Activated CD4-positive, CD25-positive, alpha-beta regulatory T cell treated with anti-CD3 and anti-CD28 coated beads, Interleukin-2, amount 50 U/mL, for 24 hours (primary cell): ENCODE data around the gene PNKP.
"Not testable (repeated sequence)": the region's sequence is repeated elsewhere in the genome, so short reads cannot be mapped to it uniquely, and the experiment has no call there.

Experiments used
- ATAC-seq, 2 donors: fragments of 150-1000 bp; cut with Tn5 transposase; one replicate each; pipeline ENCODE4 v1.10.0; 2021; ENCODE audit warnings: mild to moderate bottlenecking in 1 of 2, moderate library complexity in 1 of 2

PNKP gene

GRCh38 chr19:49840736-49841249 is 26.6 kb downstream of the PNKP start:
- no peak for ATAC-seq

- no peak for ATAC-seq
These were observed 27.1 kb downstream of the PNKP start for GRCh38 chr19:49840321-49840720.

- no peak for ATAC-seq
These were observed 27.7 kb downstream of the PNKP start for GRCh38 chr19:49839713-49840112.

GRCh38 chr19:49838885-49839588 is 28.3 kb downstream of the PNKP start:
- ATAC-seq, result no peak

- ATAC-seq, result no peak
These were observed 30.0 kb downstream of the PNKP start for GRCh38 chr19:49837425-49837824.

GRCh38 chr19:49837009-49837310 is 30.4 kb downstream of the PNKP start:
- ATAC-seq, result no peak

GRCh38 chr19:49836176-49837008 is 31.0 kb downstream of the PNKP start:
- no peak for ATAC-seq

GRCh38 chr19:49835562-49835961 is 31.8 kb downstream of the PNKP start:
- no peak for ATAC-seq

GRCh38 chr19:49833599-49833998 is 33.8 kb downstream of the PNKP start:
- ATAC-seq, result no peak

- no peak for ATAC-seq
These were observed 34.8 kb downstream of the PNKP start for GRCh38 chr19:49832556-49832955.

GRCh38 chr19:49831592-49831991 is 35.8 kb downstream of the PNKP start:
- ATAC-seq, result no peak

- no peak for ATAC-seq
These were observed 36.6 kb downstream of the PNKP start for GRCh38 chr19:49830766-49831165.

GRCh38 chr19:49829721-49830120 is 37.7 kb downstream of the PNKP start:
- no peak for ATAC-seq

- no peak for ATAC-seq
These were observed 38.2 kb downstream of the PNKP start for GRCh38 chr19:49829200-49829599.

- ATAC-seq, result no peak
These were observed 40.3 kb downstream of the PNKP start for GRCh38 chr19:49827034-49827433.

- no peak for ATAC-seq
These were observed 42.7 kb downstream of the PNKP start for GRCh38 chr19:49824662-49825061.

GRCh38 chr19:49823472-49823871 is 43.9 kb downstream of the PNKP start:
- ATAC-seq, result no peak

- no peak for ATAC-seq
These were observed 47.3 kb downstream of the PNKP start for GRCh38 chr19:49820125-49820524.

GRCh38 chr19:49819452-49820115 is 47.8 kb downstream of the PNKP start:
- ATAC-seq, result not testable (repeated sequence)

- no peak for ATAC-seq
These were observed 48.6 kb downstream of the PNKP start for GRCh38 chr19:49818649-49819370.

GRCh38 chr19:49817964-49818648 is 49.3 kb downstream of the PNKP start, which contains the start of gene MED25:
TSS of gene MED25 (plus strand) at chr19:49818289. CDS start at chr19:49818342, 53 bp downstream.
- peak; percentile 71 to 77 for ATAC-seq

- ATAC-seq, result no peak
These were observed 50.8 kb downstream of the PNKP start for GRCh38 chr19:49816590-49816989.
